KMS-11 (cell line): Measurements from ENCODE around the gene CELF4.

Experiments
- H2AFZ ChIP-seq: fragments of 200-600 bp; sonication (generic); 2 replicates; pipeline ENCODE4 v1.6.1; 2016; ENCODE audit warnings: antibody characterized with exemption, mixed run types, low read depth
- H3K27ac ChIP-seq: fragments of 200-600 bp; sonication (generic); 2 replicates; pipeline ENCODE4 v1.6.1; 2016; ENCODE audit warnings: mild to moderate bottlenecking, mixed run types
- H3K27me3 ChIP-seq: fragments of 200-600 bp; sonication (generic); 2 replicates; pipeline ENCODE4 v1.6.1; 2017; ENCODE audit warnings: mild to moderate bottlenecking, low read depth, mixed run types, moderate library complexity; ENCODE audit not compliant: insufficient read depth
- H3K36me3 ChIP-seq: fragments of 200-600 bp; sonication (generic); 2 replicates; pipeline ENCODE4 v1.6.1; 2017; ENCODE audit warnings: mild to moderate bottlenecking, mixed run types; ENCODE audit not compliant: insufficient read depth
- H3K4me1 ChIP-seq: fragments of 200-600 bp; sonication (generic); 2 replicates; pipeline ENCODE4 v1.6.1; 2016; ENCODE audit warnings: mild to moderate bottlenecking, low read depth, mixed run types; ENCODE audit not compliant: poor library complexity, severe bottlenecking
- H3K4me2 ChIP-seq: fragments of 200-600 bp; sonication (generic); 2 replicates; pipeline ENCODE4 v1.7.0; 2016; ENCODE audit warnings: mild to moderate bottlenecking, mixed run types
- H3K4me3 ChIP-seq: fragments of 200-600 bp; sonication (generic); IDR thresholded peaks from 2 replicates; pipeline ENCODE4 v1.6.1; 2017; ENCODE audit warnings: low read depth, low read length, mixed read lengths; ENCODE audit not compliant: insufficient read depth
- H3K79me2 ChIP-seq: fragments of 200-600 bp; sonication (generic); 2 replicates; pipeline ENCODE4 v1.6.1; 2016; ENCODE audit warnings: low read depth, mixed run types; ENCODE audit not compliant: insufficient read depth
- H3K9ac ChIP-seq: fragments of 200-600 bp; sonication (generic); 2 replicates; pipeline ENCODE4 v1.6.1; 2016; ENCODE audit warnings: mild to moderate bottlenecking, mixed run types
- H4K20me1 ChIP-seq: fragments of 200-600 bp; sonication (generic); 2 replicates; pipeline ENCODE4 v1.6.1; 2016; ENCODE audit warnings: mild to moderate bottlenecking, mixed run types; ENCODE audit not compliant: insufficient read depth
- CTCF ChIP-seq: fragments of 200-600 bp; sonication (generic); conservative IDR thresholded peaks from 2 replicates; pipeline ENCODE4 v1.6.1; 2017; ENCODE audit warnings: low read depth, mild to moderate bottlenecking, antibody characterized with exemption, low read length, moderate library complexity, mixed read lengths

The CELF4 gene

GRCh38 chr18:37547196-37547827, 18.3 kb downstream of the CELF4 start:
- Histone ChIP-seq H3K4me3 (no peak overlapping the region), H3K27ac (no peak overlapping the region), H3K4me1 (no peaks in the 10 kb centered on the region), H3K36me3 (no peaks in the 10 kb centered on the region), H2AFZ (no peak overlapping the region), H3K27me3 (no peaks in the 10 kb centered on the region), H3K79me2 (no peaks in the 10 kb centered on the region), H4K20me1 (no peaks in the 10 kb centered on the region), H3K4me2 (no peak overlapping the region), H3K9ac (no peak overlapping the region)
- TF ChIP-seq CTCF = no peak

- H3K36me3 ChIP-seq = no peaks in the 10 kb centered on the region
- no peaks in the 10 kb centered on the region for H4K20me1 ChIP-seq
- H2AFZ ChIP-seq = no peak overlapping the region
- H3K27me3 ChIP-seq = no peaks in the 10 kb centered on the region
- no peak overlapping the region for H3K4me3 ChIP-seq
- H3K4me2 ChIP-seq = no peak overlapping the region
- no peak for TF ChIP-seq CTCF
- no peak overlapping the region for H3K27ac ChIP-seq
- H3K79me2 ChIP-seq = no peaks in the 10 kb centered on the region
- no peak overlapping the region for H3K9ac ChIP-seq
- no peaks in the 10 kb centered on the region for H3K4me1 ChIP-seq
Observed at GRCh38 chr18:37546651-37547050, 18.9 kb downstream of the CELF4 start.

DNA sequence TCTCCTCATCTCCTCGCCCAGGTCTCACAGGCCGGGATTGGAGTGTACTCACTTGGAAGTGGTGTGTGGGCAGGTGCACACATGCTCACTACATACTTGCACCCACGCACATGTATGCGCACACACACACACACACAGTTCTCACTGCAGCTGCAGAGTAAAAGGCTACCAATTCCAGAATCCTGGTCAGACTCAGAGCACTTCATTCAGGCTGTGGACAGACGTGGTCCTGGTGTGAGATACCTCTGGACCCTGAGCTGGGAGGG, 19.4 kb downstream of the CELF4 start:
- Histone ChIP-seq H2AFZ (no peak overlapping the region), H3K36me3 (no peaks in the 10 kb centered on the region), H3K4me1 (no peaks in the 10 kb centered on the region), H3K4me3 (no peak overlapping the region), H4K20me1 (no peaks in the 10 kb centered on the region), H3K27ac (no peak overlapping the region), H3K9ac (no peak overlapping the region), H3K4me2 (no peak overlapping the region), H3K27me3 (no peaks in the 10 kb centered on the region), H3K79me2 (no peaks in the 10 kb centered on the region)
- no peak for TF ChIP-seq CTCF

DNA sequence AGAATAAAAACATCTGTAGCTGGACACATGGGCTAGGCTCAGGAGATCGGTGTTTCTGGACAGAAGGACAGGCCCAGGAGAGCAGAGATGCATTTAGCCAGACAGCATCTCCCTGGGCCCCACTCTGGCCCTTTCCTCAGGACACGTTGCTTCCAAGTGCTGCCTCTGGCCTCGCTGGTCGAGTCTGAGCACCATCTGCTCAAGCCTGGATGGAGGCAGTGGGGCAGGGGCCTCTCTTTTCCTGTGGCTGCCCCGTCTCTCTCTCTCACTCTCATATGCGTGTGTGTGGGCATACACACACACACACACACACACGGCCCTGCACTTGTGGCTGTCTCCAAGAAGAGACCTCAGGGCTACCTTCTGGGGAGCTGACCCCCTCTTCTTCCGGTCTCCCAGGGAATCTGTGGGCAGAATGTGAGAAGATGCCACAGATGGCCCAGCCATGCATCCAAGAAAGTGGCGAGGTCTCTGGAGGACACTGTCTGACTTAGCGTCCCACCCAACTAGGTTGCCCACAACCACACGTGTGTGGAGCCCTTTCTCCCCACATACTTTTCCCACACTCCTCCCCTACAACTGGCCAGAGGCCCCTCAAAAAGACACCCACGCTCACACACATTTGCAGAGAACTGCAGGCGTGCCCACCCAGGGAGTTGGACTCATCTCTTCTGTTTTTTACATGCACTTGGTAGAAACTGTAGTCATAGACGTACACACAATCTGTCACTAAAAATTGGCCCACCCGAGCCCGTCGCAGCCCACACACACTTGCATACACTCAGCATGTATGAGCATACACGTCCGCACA, 19.9 kb downstream of the CELF4 start:
- TF ChIP-seq CTCF = no peak
- Histone ChIP-seq H3K27ac (no peak overlapping the region), H4K20me1 (no peaks in the 10 kb centered on the region), H3K36me3 (no peaks in the 10 kb centered on the region), H3K4me1 (no peaks in the 10 kb centered on the region), H3K9ac (no peak overlapping the region), H3K4me3 (no peak overlapping the region), H3K4me2 (no peak overlapping the region), H2AFZ (no peak overlapping the region), H3K27me3 (no peaks in the 10 kb centered on the region), H3K79me2 (no peaks in the 10 kb centered on the region)
